ENCODE results near the gene CCDC33.

DNA sequence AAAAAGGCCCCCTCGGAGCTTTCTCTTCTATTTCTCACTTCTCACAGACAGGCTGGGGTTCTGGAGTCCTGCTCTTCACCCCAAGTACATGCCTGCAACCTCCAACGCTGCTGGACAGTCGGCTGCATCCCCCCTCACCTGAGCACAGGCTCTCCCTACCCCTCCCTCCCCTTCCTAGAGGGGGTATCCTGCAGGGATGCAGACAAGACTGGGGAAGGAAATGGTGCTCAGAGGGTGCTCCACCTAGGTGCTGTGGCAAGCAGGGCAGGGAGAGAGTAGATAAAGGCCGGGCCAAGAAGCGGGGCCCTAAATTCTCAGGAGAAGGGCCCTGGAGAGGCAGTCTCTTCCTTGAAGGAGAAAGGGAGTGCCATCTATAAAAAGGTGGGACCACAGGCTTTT is 26.6 kb upstream of the CCDC33 start:
- TF ChIP-seq POLR2A (IDR thresholded peaks at IDR 0.05): no peak
- TF ChIP-seq, protein P1, sequence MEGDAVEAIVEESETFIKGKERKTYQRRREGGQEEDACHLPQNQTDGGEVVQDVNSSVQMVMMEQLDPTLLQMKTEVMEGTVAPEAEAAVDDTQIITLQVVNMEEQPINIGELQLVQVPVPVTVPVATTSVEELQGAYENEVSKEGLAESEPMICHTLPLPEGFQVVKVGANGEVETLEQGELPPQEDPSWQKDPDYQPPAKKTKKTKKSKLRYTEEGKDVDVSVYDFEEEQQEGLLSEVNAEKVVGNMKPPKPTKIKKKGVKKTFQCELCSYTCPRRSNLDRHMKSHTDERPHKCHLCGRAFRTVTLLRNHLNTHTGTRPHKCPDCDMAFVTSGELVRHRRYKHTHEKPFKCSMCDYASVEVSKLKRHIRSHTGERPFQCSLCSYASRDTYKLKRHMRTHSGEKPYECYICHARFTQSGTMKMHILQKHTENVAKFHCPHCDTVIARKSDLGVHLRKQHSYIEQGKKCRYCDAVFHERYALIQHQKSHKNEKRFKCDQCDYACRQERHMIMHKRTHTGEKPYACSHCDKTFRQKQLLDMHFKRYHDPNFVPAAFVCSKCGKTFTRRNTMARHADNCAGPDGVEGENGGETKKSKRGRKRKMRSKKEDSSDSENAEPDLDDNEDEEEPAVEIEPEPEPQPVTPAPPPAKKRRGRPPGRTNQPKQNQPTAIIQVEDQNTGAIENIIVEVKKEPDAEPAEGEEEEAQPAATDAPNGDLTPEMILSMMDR (IDR thresholded peaks at IDR 0.05 in 8 of 11, conservative IDR thresholded peaks at IDR 0.05 in 3 of 11): no peak

All from spleen (tissue), 7 donors.